Bone marrow (tissue), 2 donors: ENCODE results near the gene MAML2.

ENCODE experiments used
- DNase-seq, 2 donors: peaks; one replicate each; lab custom pipeline; 2025; lab: John Stamatoyannopoulos, UW

The MAML2 gene

DNA sequence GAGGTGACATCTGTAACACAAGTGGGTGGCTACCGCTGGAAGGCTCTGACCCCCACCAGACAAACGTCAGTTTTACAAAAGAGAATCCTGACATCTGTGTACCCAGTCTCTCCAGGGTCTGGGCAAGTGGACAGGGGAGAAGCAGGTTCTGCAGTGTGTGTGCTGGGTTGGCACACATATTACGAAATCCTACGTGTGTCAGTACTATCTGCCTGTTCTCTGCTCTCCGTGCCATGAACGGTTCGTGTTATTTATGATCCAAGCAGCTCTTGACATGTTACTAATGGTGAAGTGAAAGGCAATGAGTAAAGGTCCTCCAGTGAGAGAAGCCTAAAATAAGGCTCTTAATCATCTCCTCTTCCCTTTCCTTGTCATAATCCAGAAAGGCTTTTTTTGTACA, 217.6 kb downstream of the MAML2 start:
- no peak for DNase-seq

DNA sequence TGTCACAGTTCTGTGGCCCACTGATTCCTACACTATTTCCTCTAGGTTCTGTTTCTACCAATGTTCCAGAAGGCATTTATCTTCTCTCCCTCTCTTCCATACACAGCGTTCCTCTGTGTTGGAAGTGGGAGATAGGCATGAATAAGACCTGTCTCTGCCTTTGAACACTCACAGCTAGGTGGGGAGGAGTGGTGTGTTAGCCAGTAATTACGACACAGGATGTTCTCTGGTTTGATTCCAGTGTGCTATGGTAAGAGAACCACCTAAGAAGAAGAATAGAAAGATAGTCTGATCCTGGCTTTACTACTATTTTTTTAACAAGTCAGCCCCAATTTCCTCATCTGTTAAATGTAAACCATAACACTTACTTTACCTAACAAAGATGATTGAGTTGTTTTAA, 218.8 kb downstream of the MAML2 start:
- DNase-seq, result no peak

DNA sequence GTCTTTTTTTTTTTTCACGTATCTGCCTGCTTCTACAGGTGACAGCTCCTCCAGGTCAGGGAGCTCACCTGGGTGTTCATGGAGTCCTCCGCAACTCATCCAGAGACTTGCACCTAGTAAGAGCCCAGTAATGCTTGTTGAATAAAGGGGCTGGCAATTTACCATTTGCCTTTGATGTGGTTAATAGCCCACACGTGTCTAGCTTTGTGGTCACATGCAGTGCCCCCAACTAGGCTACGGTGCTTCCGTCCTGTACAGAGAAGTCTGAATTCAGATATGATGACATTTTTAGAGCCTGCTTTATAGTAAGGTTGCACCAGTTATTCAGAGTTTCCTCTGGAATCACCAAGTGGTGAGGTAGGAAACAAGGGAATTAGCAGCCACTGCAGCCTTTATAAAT, 219.7 kb downstream of the MAML2 start:
- no peak for DNase-seq

GRCh38 chr11:96122601-96123074, 220.4 kb downstream of the MAML2 start:
- no peak for DNase-seq

GRCh38 chr11:96119211-96119610, 223.8 kb downstream of the MAML2 start:
- DNase-seq, result no peak

GRCh38 chr11:96116376-96116775, 226.6 kb downstream of the MAML2 start:
- DNase-seq, result no peak

DNA sequence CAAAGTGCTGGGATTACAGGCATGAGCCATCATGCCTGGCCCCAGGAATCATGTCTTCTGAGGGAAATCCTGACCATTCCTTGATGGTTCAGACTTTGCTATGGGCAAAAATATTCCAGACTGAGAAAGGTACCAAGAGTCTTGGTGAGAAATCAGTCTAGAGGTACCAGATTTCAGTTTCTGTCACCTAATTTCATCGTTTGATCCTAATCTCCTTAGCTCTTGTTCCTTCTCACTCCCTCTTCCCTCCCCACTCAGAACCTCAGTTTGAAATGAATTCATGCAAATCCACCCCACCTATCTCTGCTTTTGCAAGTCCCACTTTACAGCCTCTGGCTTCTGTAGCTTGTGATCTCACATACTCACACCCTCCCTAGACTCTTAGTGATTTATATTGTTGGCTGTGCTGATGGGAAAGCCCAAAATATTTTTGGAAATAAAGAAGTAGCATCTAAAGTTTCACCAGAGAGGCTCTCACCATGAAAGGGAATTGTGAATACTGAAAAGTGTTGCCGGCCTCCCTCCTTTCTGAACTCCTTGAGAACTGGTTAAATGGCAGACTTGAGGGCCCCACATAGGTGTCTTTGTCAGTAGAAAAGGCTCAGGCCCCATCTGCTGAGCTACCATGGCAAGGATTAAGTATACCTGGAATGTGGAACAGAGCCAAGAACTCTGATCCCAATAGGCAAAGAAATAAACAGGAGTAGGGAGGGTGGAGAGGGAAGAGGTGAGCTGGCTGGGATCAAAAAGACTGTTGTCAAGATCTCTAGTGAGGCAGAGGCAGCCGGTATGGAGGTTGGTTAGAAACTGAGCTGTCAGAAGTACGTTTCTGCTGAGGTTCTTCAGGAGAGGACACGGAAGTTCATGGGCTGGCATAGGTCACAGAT, 228.6 kb downstream of the MAML2 start:
- DNase-seq, result no peak

DNA sequence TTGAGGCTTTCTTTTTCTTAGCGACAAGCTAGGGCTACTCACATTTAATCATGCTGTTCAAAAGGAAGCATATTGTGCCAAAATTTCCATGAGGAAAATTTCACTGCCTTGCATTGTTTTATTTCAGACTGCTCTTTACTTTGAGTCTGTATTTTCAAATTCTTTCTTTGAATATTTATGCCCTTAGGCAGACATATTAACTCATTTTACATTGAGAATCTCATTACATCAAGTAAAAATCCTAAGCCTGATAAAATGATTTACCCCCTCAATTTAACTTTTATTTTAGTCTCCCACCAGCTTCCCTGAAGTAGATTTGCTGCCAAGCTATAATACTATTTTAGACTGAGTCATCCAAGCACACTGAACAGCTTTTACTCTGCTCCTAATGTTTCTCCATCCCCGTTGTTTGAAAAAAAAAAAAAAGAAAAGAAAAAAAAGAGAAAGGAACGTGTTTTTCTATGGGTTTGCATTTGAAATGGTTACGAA, 229.8 kb downstream of the MAML2 start:
- no peak for DNase-seq

- DNase-seq, result no peak
These were observed 230.5 kb downstream of the MAML2 start for GRCh38 chr11:96112192-96113128.

GRCh38 chr11:96111308-96111707, 231.7 kb downstream of the MAML2 start:
- DNase-seq, result no peak

- DNase-seq, result no peak
These were observed 232.7 kb downstream of the MAML2 start for GRCh38 chr11:96110302-96110701.

DNA sequence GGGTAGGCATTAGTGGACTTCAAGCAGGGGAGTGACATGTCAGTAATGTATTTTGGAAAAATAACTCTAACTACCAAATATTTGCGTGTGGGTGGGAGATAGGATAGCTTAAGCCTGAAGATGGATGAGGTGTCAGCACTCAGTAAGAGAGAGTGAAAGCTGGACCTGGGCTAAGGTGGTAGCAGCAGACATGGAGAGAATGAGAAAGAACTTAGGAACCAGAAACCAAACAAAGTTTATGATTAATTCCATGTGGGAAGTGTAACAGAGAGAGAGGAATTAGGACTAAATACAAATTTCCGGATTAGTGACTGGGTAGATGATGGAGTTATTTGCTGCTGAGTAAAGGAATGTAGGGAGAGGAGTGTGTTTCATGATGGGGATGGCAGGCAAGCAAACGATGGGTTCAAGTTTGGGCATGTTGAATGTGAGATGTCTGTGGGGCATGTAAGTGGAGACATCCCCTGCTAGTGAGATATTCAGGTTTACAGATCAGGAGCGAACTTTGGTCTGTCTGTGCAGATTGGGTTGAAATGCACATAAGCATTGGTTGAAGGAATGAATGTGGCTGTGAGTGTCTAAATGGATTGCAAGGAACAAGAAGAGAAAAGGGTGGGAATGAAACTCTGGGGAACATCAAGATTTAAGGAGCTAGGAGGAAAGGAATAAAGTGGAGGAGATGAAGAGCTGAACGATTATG, 233.5 kb downstream of the MAML2 start:
- DNase-seq, result no peak

DNA sequence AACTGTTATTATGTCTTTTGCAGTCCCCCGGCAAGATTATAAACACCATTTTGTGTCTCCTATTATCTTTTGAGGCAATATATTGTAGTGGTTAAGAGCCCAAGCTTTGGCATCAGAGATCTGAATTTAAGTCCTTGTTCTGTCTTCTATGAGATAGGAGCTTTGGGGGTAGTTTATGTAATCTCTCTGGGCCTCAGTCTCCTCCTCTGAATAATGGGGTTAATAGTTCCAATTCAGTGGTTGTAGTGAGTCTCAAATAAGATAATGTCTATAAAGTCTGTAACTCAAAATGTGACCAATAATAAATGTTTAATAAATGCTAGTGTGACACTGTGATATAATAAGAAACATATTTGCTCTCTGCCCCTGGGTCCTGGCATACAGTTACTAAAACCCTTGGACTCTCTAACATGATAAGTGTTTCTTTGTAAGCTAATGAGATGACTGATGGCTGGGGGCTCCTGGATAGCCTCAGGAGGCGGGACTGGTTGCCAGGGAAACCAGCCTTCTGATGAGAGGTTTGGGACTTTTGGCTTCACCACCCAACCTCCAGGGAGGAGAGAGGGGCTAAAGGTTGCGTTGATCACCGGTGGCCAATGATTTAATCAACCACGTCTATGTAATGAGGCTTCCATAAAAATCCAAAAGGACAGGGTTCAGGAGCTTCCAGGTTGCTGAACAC, 235.7 kb downstream of the MAML2 start:
- DNase-seq, result no peak

DNA sequence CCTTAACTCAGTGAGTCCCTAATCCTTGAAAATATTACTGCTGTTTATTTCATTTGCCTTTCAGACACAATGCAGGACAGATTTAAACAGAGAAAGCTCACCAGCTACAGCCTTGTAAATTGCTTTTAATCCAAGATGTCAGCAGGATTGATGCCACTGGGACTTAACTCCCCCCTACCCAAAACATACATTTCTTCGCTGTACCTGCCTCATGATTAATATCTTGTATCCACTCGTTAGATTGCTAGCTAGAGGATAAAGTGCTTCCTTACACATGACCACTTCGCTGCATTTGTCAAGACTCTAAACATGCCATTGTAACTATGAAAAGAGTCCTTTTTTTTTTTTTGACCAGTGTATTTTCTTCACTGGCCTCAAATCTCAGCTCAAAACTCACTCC, 236.3 kb downstream of the MAML2 start:
- no peak for DNase-seq

DNA sequence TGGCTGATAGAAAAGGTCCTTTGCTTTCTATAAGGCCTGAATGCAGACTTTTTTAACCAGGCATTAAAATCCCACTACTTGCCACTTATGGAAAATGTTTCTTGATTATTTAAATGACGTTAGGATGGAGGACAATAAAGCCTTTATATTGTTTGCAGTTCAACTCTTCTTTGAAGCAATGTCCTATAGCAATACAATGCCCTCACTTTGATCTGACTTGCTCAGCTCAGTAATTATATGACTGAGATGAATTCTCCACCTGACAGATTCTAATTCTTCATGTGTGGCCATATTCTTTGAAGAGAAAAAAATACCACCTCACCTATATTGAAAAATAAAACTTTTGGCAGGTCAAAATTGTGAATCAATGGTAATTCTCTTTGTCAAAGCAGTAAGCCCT, 237.1 kb downstream of the MAML2 start:
- DNase-seq, result no peak

GRCh38 chr11:96105197-96105895, 237.6 kb downstream of the MAML2 start:
- DNase-seq, result no peak

- DNase-seq, result no peak
These were observed 238.5 kb downstream of the MAML2 start for GRCh38 chr11:96104496-96104895.

DNA sequence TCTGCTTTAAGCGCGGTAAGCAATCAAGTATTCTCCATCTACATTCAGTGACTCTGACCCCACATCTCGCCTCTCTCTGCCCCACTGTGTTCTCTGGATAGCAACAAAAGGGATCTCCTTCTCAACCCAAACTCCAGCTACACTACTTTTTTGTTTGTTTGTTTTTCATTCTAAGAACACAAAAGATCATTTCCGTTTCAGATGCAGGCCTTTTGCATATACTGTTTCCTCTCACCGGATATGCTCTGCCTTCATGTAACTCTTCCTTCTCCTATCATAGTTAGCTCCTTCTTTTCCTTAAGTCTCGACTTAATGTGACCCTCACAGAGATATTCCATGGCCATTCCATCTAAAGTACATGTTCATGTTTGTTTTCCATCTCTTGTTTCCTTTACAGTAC, 239.3 kb downstream of the MAML2 start:
- no peak for DNase-seq

- no peak for DNase-seq
These were observed 239.9 kb downstream of the MAML2 start for GRCh38 chr11:96103102-96103501.

GRCh38 chr11:96102664-96103078, 240.3 kb downstream of the MAML2 start:
- DNase-seq, result no peak

GRCh38 chr11:96101146-96101545, 241.8 kb downstream of the MAML2 start:
- DNase-seq, result no peak
